HL-60 (cell line): ENCODE measurements around the gene DIS3L.
A peak's percentile ranks its signal among the peaks of the same experiment; 100 is the strongest.

Experiments used
- DNase-seq, 2 experiments: peaks; one replicate each; pipeline ENCODE4 v3.0.0-alpha.2; 2010 to 2020; ENCODE audit warnings: low read depth in 1 of 2, low spot score in 1 of 2
- H3K27ac ChIP-seq: fragments of 250-450 bp; sonication (Bioruptor Pico); replicated peaks from 2 replicates; pipeline ENCODE4 v1.5.1; 2020; ENCODE audit warnings: mild to moderate bottlenecking, moderate library complexity
- H3K27me3 ChIP-seq: fragments of 250-450 bp; sonication (Bioruptor Pico); 2 replicates; pipeline ENCODE4 v1.5.1; 2021; ENCODE audit warnings: mild to moderate bottlenecking, moderate library complexity; ENCODE audit not compliant: insufficient read depth, poor library complexity, severe bottlenecking
- H3K4me3 ChIP-seq: replicated peaks from 2 replicates; pipeline ENCODE4 v1.5.1; 2011; ENCODE audit warnings: mild to moderate bottlenecking, control low read depth, low read length; ENCODE audit not compliant: insufficient read depth
- CTCF ChIP-seq: IDR thresholded peaks from one replicate; pipeline ENCODE4 v1.5.1; 2011; ENCODE audit warnings: low read length, control low read depth, inconsistent platforms; ENCODE audit not compliant: insufficient read depth
- GABPA ChIP-seq: IDR thresholded peaks from 2 replicates; pipeline ENCODE4 v1.6.1; 2012; ENCODE audit warnings: low read depth
- POLR2AphosphoS5 ChIP-seq: IDR thresholded peaks from 2 replicates; pipeline ENCODE4 v1.6.1; 2012; ENCODE audit warnings: low read depth
- REST ChIP-seq: IDR thresholded peaks from 2 replicates; pipeline ENCODE4 v1.6.1; 2012; ENCODE audit warnings: low read depth; ENCODE audit not compliant: insufficient replicate concordance
- SPI1 ChIP-seq: IDR thresholded peaks from 2 replicates; pipeline ENCODE4 v1.6.1; 2012; ENCODE audit warnings: low read depth, mild to moderate bottlenecking, borderline replicate concordance

Gene DIS3L

GRCh38 chr15:66292571-66293418 lies 573 bp upstream of the DIS3L start:
- no peak for TF ChIP-seq CTCF
- no peak for TF ChIP-seq REST
- no peak for TF ChIP-seq POLR2AphosphoS5
- no peak for TF ChIP-seq GABPA
- TF ChIP-seq SPI1: no peak
- no peak for DNase-seq
- H3K27me3 ChIP-seq: no peaks in the 10 kb centered on the region

GRCh38 chr15:66294157-66294931 lies 976 bp downstream of the DIS3L start:
- peak overlapping the region; percentile 94 for H3K27ac ChIP-seq
- peak overlapping the region; percentile 54 for H3K4me3 ChIP-seq
- DNase-seq: peak in 1 of 2 experiments; percentile 28
- H3K27me3 ChIP-seq: no peaks in the 10 kb centered on the region
- TF ChIP-seq SPI1 (peak; percentile 16; the same call in 1 of the 2 replicates), POLR2AphosphoS5 (peak; percentile 34; the same call in 1 of the 2 replicates), GABPA (no peak), REST (peak; percentile 55)

More at GRCh38 chr15:66292571-66293418, 573 bp upstream of the DIS3L start:
- peak overlapping the region; percentile 54 for H3K4me3 ChIP-seq
- peak overlapping the region; percentile 94 for H3K27ac ChIP-seq

- no peak for DNase-seq
- peak overlapping the region; percentile 54 for H3K4me3 ChIP-seq
- peak overlapping the region; percentile 94 for H3K27ac ChIP-seq
- no peaks in the 10 kb centered on the region for H3K27me3 ChIP-seq
- no peak for TF ChIP-seq CTCF
- no peak for TF ChIP-seq POLR2AphosphoS5
- no peak for TF ChIP-seq GABPA
- no peak for TF ChIP-seq REST
- no peak for TF ChIP-seq SPI1
Observed at GRCh38 chr15:66294932-66295235, 1.5 kb downstream of the DIS3L start.
